Activated CD8-positive, alpha-beta memory T cell treated with anti-CD3 and anti-CD28 coated beads for 24 hours (primary cell): ENCODE measurements around the gene TMEM176B.
A peak's percentile ranks its signal among the peaks of the same experiment; 100 is the strongest.

Experiments used
- DNase-seq: peaks from one replicate; pipeline ENCODE4 v3.0.0-alpha.2; 2020

TMEM176B gene

GRCh38 chr7:150746921-150747320 is 53.2 kb downstream of the TMEM176B start:
- peak; percentile 64 for DNase-seq

- DNase-seq: peak; percentile 60
Measured at GRCh38 chr7:150745876-150746275, 54.3 kb downstream of the TMEM176B start.

GRCh38 chr7:150745086-150745485 is 55.1 kb downstream of the TMEM176B start:
- DNase-seq: peak; percentile 63

- DNase-seq: peak; percentile 60
Measured at GRCh38 chr7:150744041-150744656, 56.0 kb downstream of the TMEM176B start.

GRCh38 chr7:150742286-150742968 is 57.7 kb downstream of the TMEM176B start:
- no peak for DNase-seq
